Measurements from ENCODE around the gene ANLN.
"Not testable (repeated sequence)": the region's sequence is repeated elsewhere in the genome, so short reads cannot be mapped to it uniquely, and the experiment has no call there.

The ANLN gene

GRCh38 chr7:36372156-36372555 lies 17.5 kb upstream of the ANLN start:
- Histone ChIP-seq H3K4me3 (no peak overlapping the region), H3K27ac (no peak overlapping the region)
- DNase-seq (ENCODE audit: low spot score): no peak
- TF ChIP-seq CTCF (IDR thresholded peaks at IDR 0.05): no peak

- not testable (repeated sequence) for H3K27ac ChIP-seq; H3K4me3 ChIP-seq; DNase-seq (ENCODE audit: low spot score)
Measured at GRCh38 chr7:36378555-36378954, 11.1 kb upstream of the ANLN start.

GRCh38 chr7:36379831-36380504 lies 9.7 kb upstream of the ANLN start:
- Histone ChIP-seq H3K4me3 (no peak overlapping the region), H3K27ac (no peak overlapping the region)
- TF ChIP-seq CTCF (IDR thresholded peaks at IDR 0.05): no peak
- no peak for DNase-seq (ENCODE audit: low spot score)

GRCh38 chr7:36381056-36381455 lies 8.6 kb upstream of the ANLN start:
- no peak for DNase-seq (ENCODE audit: low spot score)
- Histone ChIP-seq H3K27ac (no peak overlapping the region), H3K4me3 (no peak overlapping the region)
- no peak for TF ChIP-seq CTCF (IDR thresholded peaks at IDR 0.05)

GRCh38 chr7:36383284-36383683 lies 6.4 kb upstream of the ANLN start:
- not testable (repeated sequence) for DNase-seq (ENCODE audit: low spot score)

GRCh38 chr7:36385646-36386045 lies 4.0 kb upstream of the ANLN start:
- not testable (repeated sequence) for H3K27ac ChIP-seq; DNase-seq (ENCODE audit: low spot score); H3K4me3 ChIP-seq

More at GRCh38 chr7:36383284-36383683, 6.4 kb upstream of the ANLN start:
- not testable (repeated sequence) for H3K27ac ChIP-seq, H3K4me3 ChIP-seq

- no peak for TF ChIP-seq CTCF (IDR thresholded peaks at IDR 0.05)
- DNase-seq (ENCODE audit: low spot score): no peak
- H3K4me3 ChIP-seq: no peak overlapping the region
- peak overlapping the region in 1 of 2 donors; percentile 17 for H3K27ac ChIP-seq
Measured at GRCh38 chr7:36387435-36388231, 2.0 kb upstream of the ANLN start.

- no peak for DNase-seq (ENCODE audit: low spot score)
- Histone ChIP-seq H3K4me3 (no peak overlapping the region), H3K27ac (peak overlapping the region; percentile 74 to 75)
- TF ChIP-seq CTCF (IDR thresholded peaks at IDR 0.05): no peak
Measured at GRCh38 chr7:36388423-36388822, 1.2 kb upstream of the ANLN start.

All from coronary artery (tissue), 2 donors.